GM23338 (cell line): ENCODE results near the gene RNF223. TPM values are rescaled to one million over a fixed set of nuclear protein-coding genes. Genes with fewer than 3 reads are reported as not detected.

Experiments used
- CTCF ChIP-seq, 2 experiments: fragments of 200-600 bp in 1 of 2; sonication (generic) in 1 of 2; conservative IDR thresholded peaks; 2 replicates each; pipeline versions ENCODE4 v1.5.1 to v1.6.1; 2016 to 2017; ENCODE audit warnings: antibody characterized with exemption in 2 of 2, low read depth in 2 of 2, mild to moderate bottlenecking in 2 of 2, moderate library complexity in 1 of 2
- ETS1 ChIP-seq: IDR thresholded peaks from 2 replicates; pipeline ENCODE4 v1.6.1; 2016; ENCODE audit warnings: antibody characterized with exemption
- EZH2phosphoT487 ChIP-seq: fragments of 200-600 bp; sonication (generic); IDR thresholded peaks from one replicate; pipeline ENCODE4 v1.8.1; 2018; ENCODE audit warnings: antibody characterized with exemption; ENCODE audit not compliant: unreplicated experiment
- ZNF462 ChIP-seq: fragments of 250-450 bp; sonication (Bioruptor Pico); IDR thresholded peaks from 2 replicates; pipeline ENCODE4 v1.5.0; 2020; ENCODE audit warnings: mild to moderate bottlenecking, moderate library complexity
- polyA plus RNA-seq: library from polyadenylated mRNA; unstranded; fragments of >200 nt; fragmentation: Nextera tagmentation; extraction: Ambion mirVana; gene quantifications from 2 replicates; pipeline ENCODE4 v1.2.1, GENCODE V29; 2016
- total RNA-seq: library from RNA; depleted of rRNA; stranded (reverse); fragments of >200 nt; shearing (Covaris generic); gene quantifications from 2 replicates; pipeline ENCODE4 v1.2.3, GENCODE V29; 2014

Gene RNF223
- total and polyA plus RNA-seq, 2 experiments from 2014 or later = not detected

- TF ChIP-seq ZNF462 (CRISPR knock-in tag) (no peak), ETS1 (no peak), CTCF (conservative IDR thresholded peaks at IDR 0.05; ENCODE audit: low read depth in 2 of 2) (no peak), EZH2phosphoT487 (no peak)
Observed at GRCh38 chr1:1092894-1093609, 18.9 kb upstream of the RNF223 start (continued).
